ENCODE results near the gene USF1.
"Not testable (repeated sequence)": the region's sequence is repeated elsewhere in the genome, so short reads cannot be mapped to it uniquely, and the experiment has no call there.

USF1 gene

GRCh38 chr1:161071886-161072371 lies 26.2 kb upstream of the USF1 start:
- DNase-seq (ENCODE audit: low read depth in 2 of 2), result peak; percentile 66 to 72
- no peak overlapping the region for H3K4me3 ChIP-seq (replicated peaks in 1 of 2; ENCODE audit: low read depth in 2 of 2, low read length in 2 of 2)
- TF ChIP-seq, protein P1, sequence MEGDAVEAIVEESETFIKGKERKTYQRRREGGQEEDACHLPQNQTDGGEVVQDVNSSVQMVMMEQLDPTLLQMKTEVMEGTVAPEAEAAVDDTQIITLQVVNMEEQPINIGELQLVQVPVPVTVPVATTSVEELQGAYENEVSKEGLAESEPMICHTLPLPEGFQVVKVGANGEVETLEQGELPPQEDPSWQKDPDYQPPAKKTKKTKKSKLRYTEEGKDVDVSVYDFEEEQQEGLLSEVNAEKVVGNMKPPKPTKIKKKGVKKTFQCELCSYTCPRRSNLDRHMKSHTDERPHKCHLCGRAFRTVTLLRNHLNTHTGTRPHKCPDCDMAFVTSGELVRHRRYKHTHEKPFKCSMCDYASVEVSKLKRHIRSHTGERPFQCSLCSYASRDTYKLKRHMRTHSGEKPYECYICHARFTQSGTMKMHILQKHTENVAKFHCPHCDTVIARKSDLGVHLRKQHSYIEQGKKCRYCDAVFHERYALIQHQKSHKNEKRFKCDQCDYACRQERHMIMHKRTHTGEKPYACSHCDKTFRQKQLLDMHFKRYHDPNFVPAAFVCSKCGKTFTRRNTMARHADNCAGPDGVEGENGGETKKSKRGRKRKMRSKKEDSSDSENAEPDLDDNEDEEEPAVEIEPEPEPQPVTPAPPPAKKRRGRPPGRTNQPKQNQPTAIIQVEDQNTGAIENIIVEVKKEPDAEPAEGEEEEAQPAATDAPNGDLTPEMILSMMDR (IDR thresholded peaks at IDR 0.05; ENCODE audit: low read depth, low read length), result peak; percentile 71

DNA sequence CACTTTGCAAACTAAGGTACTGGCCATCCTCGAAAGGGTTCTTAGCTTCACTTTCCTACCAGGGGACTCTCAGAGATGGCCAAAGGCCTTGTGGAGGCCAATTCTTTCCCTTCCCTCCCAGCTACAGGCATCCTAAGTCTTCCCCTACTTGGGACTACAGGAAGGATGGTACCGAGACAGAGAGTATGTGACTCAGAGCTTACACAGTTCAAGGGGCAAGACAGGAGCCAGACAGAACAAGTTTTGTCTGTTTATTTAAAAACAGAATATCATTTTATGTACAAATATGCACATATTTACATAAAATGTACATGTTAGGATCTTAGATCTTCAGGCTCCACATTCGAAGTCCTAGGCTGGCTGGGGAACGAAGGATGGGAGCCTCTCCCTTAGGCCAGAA lies 25.0 kb upstream of the USF1 start:
- H3K4me3 ChIP-seq (replicated peaks in 1 of 2; ENCODE audit: low read depth in 2 of 2, low read length in 2 of 2), result no peak overlapping the region
- peak in 1 of 2 donors; percentile 47 for DNase-seq (ENCODE audit: low read depth in 2 of 2)
- TF ChIP-seq, protein P1 (IDR thresholded peaks at IDR 0.05; ENCODE audit: low read depth, low read length), result no peak

DNA sequence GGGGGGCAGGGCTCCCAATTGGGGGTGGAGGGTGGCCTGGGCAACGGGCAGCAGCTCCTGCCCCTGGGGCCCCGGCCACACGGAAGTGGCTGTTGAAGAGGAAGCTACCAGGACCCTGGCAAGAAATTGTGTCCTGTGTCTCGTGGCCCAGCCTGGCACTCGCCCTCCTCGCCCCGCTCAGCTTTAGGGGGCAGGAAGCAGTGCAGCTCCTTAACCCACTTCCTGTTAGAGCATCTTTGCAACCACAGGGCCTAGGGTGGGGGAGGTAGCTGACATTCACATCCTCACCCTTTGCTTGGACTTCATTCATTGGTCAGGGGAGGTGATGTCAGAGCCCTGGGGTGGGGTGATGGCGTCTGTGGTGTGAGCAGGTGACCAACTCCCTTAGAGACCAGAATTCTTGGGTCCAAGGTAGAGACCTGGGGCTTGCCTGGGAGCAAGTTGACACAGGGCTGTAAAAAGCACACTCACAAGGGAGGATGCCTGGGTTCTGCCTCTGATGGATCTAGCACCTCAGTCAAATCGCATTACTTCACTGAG lies 24.0 kb upstream of the USF1 start, which contains the start of gene ARHGAP30:
ARHGAP30 (minus strand) TSS at position 161 of the 540 bp plus-strand sequence. CDS start 267 bp downstream, outside the sequence.
- TF ChIP-seq, protein P1 (IDR thresholded peaks at IDR 0.05; ENCODE audit: low read depth, low read length), result no peak
- no peak for DNase-seq (ENCODE audit: low read depth in 2 of 2)
- H3K4me3 ChIP-seq (replicated peaks in 1 of 2; ENCODE audit: low read depth in 2 of 2, low read length in 2 of 2), result no peak within 1 kb of the TSS

DNA sequence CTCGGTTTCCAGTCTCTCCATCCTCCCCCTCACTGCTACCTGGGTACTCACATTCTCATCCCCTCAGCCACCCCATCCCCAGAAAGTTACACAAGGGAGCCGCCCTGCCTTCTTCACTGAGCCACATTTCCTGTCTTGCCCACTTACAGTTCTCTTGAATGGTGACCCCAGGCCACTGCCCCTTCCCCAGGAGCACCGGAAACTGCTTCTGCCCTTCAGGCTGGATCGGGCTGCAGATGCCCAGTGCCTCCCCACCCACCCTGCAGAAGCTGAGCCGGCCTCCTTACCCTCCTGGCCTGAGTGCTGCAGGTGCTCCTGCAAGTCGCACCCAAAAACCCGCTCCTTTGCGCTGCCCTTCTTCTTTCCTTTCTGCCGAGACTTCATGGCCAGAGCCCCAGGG lies 23.5 kb upstream of the USF1 start:
- TF ChIP-seq, protein P1 (IDR thresholded peaks at IDR 0.05; ENCODE audit: low read depth, low read length), result no peak
- no peak for DNase-seq (ENCODE audit: low read depth in 2 of 2)
- no peak overlapping the region for H3K4me3 ChIP-seq (replicated peaks in 1 of 2; ENCODE audit: low read depth in 2 of 2, low read length in 2 of 2)

DNA sequence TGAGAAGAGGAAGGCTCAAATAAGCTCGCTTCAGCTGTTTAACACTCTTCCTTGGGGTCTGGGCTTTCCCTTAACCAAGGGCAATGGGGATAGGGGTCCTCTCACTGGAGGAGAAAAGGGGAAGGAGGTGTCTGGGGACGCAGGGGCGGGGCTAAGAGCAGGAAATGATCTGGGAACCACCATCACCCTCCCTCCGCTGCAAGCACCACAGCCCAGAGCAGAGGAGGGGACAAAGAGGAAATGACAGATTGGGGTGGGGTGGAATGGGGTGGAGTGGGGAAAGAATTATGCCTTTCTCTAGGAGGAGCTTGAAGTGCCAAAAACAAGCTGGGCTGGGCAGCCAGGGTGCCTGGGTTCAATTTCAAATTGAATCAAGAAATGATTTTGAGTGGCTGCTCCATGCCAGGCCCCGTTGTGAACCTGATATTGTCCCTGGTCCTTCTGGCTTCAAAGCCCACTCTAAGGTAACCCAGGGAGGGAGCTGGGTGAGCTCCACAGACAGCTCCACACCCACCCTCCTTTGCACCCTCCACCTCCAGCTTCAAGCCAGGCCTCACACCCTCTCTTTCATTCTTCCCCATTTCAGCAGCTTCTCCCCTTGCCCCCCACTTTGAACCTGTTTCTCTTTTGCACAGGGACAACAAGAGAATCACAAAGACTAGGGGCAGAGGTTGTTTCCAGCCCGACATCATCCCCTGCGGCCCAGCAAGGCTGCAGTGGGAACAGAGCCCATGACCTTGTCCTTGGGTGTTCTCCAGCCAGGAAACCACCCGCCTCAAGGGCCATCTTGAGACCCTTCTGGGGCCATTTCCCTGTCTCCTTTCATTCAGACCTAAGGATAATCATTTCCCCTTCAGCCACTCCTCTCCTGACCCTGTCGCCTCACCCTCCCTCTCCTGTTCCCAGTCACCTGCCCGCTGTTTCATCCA lies 22.8 kb upstream of the USF1 start:
- H3K4me3 ChIP-seq (replicated peaks in 1 of 2; ENCODE audit: low read depth in 2 of 2, low read length in 2 of 2), result no peak overlapping the region
- TF ChIP-seq, protein P1 (IDR thresholded peaks at IDR 0.05; ENCODE audit: low read depth, low read length), result no peak
- DNase-seq (ENCODE audit: low read depth in 2 of 2), result no peak

GRCh38 chr1:161066694-161067093 lies 20.9 kb upstream of the USF1 start:
- TF ChIP-seq, protein P1 (IDR thresholded peaks at IDR 0.05; ENCODE audit: low read depth, low read length), result no peak
- no peak for DNase-seq (ENCODE audit: low read depth in 2 of 2)
- no peak overlapping the region for H3K4me3 ChIP-seq (replicated peaks in 1 of 2; ENCODE audit: low read depth in 2 of 2, low read length in 2 of 2)

DNA sequence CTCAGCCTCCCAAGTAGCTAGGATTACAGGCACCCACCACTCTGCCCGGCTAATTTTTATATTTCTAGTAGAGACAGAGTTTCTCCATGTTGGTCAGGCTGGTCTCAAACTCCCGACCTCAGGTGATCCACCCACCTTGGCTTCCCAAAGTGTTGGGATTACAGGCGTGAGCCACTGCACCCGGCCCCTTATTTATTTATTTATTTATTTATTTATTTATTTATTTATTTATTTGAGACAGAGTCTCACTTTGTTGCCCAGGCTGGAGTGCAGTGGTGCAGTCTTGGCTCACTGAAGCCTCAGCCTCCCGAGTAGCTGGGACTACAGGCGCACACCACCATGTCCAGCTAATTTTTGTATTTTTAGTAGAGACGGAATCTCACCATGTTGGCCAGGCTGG lies 19.9 kb upstream of the USF1 start:
- H3K4me3 ChIP-seq (replicated peaks in 1 of 2; ENCODE audit: low read depth in 2 of 2, low read length in 2 of 2); DNase-seq (ENCODE audit: low read depth in 2 of 2): not testable (repeated sequence)

GRCh38 chr1:161063936-161064335 lies 18.2 kb upstream of the USF1 start:
- not testable (repeated sequence) for DNase-seq (ENCODE audit: low read depth in 2 of 2); H3K4me3 ChIP-seq (replicated peaks in 1 of 2; ENCODE audit: low read depth in 2 of 2, low read length in 2 of 2)

All from cardiac fibroblast (primary cell).